Measurements from ENCODE around the gene BMF.
"Not testable (repeated sequence)": the region's sequence is repeated elsewhere in the genome, so short reads cannot be mapped to it uniquely, and the experiment has no call there.

The BMF gene

GRCh38 chr15:40125950-40126349 is 17.3 kb upstream of the BMF start:
- no peak for DNase-seq

GRCh38 chr15:40124807-40125285 is 16.2 kb upstream of the BMF start:
- not testable (repeated sequence) for DNase-seq

- DNase-seq: not testable (repeated sequence)
These were observed 15.7 kb upstream of the BMF start for GRCh38 chr15:40124333-40124732.

- not testable (repeated sequence) for DNase-seq
These were observed 15.2 kb upstream of the BMF start for GRCh38 chr15:40123863-40124262.

- DNase-seq: not testable (repeated sequence)
These were observed 14.3 kb upstream of the BMF start for GRCh38 chr15:40122989-40123388.

GRCh38 chr15:40121911-40122638 is 13.4 kb upstream of the BMF start:
- no peak for DNase-seq

- DNase-seq: no peak
These were observed 9.8 kb upstream of the BMF start for GRCh38 chr15:40118473-40118872.

GRCh38 chr15:40115670-40116093 is 7.0 kb upstream of the BMF start:
- no peak for DNase-seq

GRCh38 chr15:40115106-40115505 is 6.4 kb upstream of the BMF start:
- DNase-seq: not testable (repeated sequence)

- no peak for DNase-seq
These were observed 5.5 kb upstream of the BMF start for GRCh38 chr15:40114218-40114617.

- DNase-seq: no peak
These were observed 4.1 kb upstream of the BMF start for GRCh38 chr15:40112789-40113188.

GRCh38 chr15:40111888-40112287 is 3.2 kb upstream of the BMF start:
- no peak for DNase-seq

- DNase-seq: no peak
These were observed 2.3 kb upstream of the BMF start for GRCh38 chr15:40110866-40111550.

- DNase-seq: no peak
These were observed 421 bp downstream of the BMF start for GRCh38 chr15:40108061-40108854.

- DNase-seq: no peak
These were observed 2.2 kb downstream of the BMF start for GRCh38 chr15:40106203-40107161.

- no peak for DNase-seq
These were observed 3.0 kb downstream of the BMF start for GRCh38 chr15:40105517-40106202.

- peak; percentile 71 for DNase-seq
These were observed 3.7 kb downstream of the BMF start for GRCh38 chr15:40104865-40105516.

- DNase-seq: no peak
These were observed 4.3 kb downstream of the BMF start for GRCh38 chr15:40104296-40104864.

GRCh38 chr15:40103864-40104271 is 4.8 kb downstream of the BMF start:
- peak; percentile 17 for DNase-seq
